IMR-90 (cell line): ENCODE data around the gene KNTC1. TPM values are rescaled to one million over a fixed set of nuclear protein-coding genes. Genes with fewer than 3 reads are reported as not detected.

ENCODE experiments used
- ATAC-seq: fragments of 200-7000 bp; cut with Tn5 transposase; 2 replicates; pipeline ENCODE4 v1.9.1; 2020; ENCODE audit warnings: low read depth, mild to moderate bottlenecking, moderate library complexity
- BruUV-seq: library from RNA; stranded (reverse); fragments of 400-500 nt; replicated peaks from 2 replicates; lab custom pipeline; 2021; lab: Mats Ljungman, UMichigan
- CTCF ChIA-PET: fragments of 300-600 bp; formaldehyde crosslinking; extraction: SDS; loops from one replicate; lab custom pipeline; 2021; ENCODE audit warnings: antibody characterized with exemption; lab: Yijun Ruan, JAX
- POLR2A ChIA-PET: fragments of 300-600 bp; sonication (Branson Sonifier 250); formaldehyde crosslinking; loops from one replicate; lab custom pipeline; 2022; ENCODE audit warnings: antibody characterized with exemption; ENCODE audit not compliant: unreplicated experiment; lab: Charles Lee
- DNase-seq: peaks from one replicate; pipeline ENCODE4 v3.0.0; 2013
- H2AFZ ChIP-seq: replicated peaks from 2 replicates; pipeline ENCODE3; 2013; ENCODE audit warnings: low read length, mild to moderate bottlenecking; ENCODE audit not compliant: poor library complexity
- H2AK5ac ChIP-seq: 2 replicates; pipeline ENCODE4 v1.6.1; 2013; ENCODE audit warnings: low read depth, low read length, inconsistent platforms
- H2AK9ac ChIP-seq: replicated peaks from 2 replicates; pipeline ENCODE3; 2013; ENCODE audit warnings: mild to moderate bottlenecking, low read depth, low read length, moderate library complexity; ENCODE audit not compliant: poor library complexity
- H2BK120ac ChIP-seq: 2 replicates; pipeline ENCODE4 v1.6.1; 2013; ENCODE audit warnings: low read depth, low read length, inconsistent platforms
- H2BK15ac ChIP-seq: 3 replicates; pipeline ENCODE4 v1.6.1; 2013; ENCODE audit warnings: low read depth, low read length, inconsistent platforms
- H2BK20ac ChIP-seq: 2 replicates; pipeline ENCODE4 v1.6.1; 2013; ENCODE audit warnings: low read depth, mild to moderate bottlenecking, inconsistent platforms, low read length, moderate library complexity
- H2BK5ac ChIP-seq: 2 replicates; pipeline ENCODE4 v1.6.1; 2013; ENCODE audit warnings: mild to moderate bottlenecking, low read depth, low read length, inconsistent platforms; ENCODE audit not compliant: poor library complexity, severe bottlenecking
- H3K14ac ChIP-seq: replicated peaks from 2 replicates; pipeline ENCODE4 v1.6.1; 2013; ENCODE audit warnings: low read depth, low read length, inconsistent platforms
- H3K18ac ChIP-seq: 2 replicates; pipeline ENCODE4 v1.6.1; 2013; ENCODE audit warnings: low read depth, low read length, control low read depth
- H3K23ac ChIP-seq: 2 replicates; pipeline ENCODE4 v1.6.1; 2013; ENCODE audit warnings: low read depth, low read length, inconsistent platforms
- H3K27ac ChIP-seq: 2 replicates; pipeline ENCODE4 v1.5.1; 2013; ENCODE audit warnings: mild to moderate bottlenecking, control low read depth, low read length; ENCODE audit not compliant: insufficient read depth
- H3K27me3 ChIP-seq: 2 replicates; pipeline ENCODE4 v1.6.1; 2013; ENCODE audit warnings: low read length; ENCODE audit not compliant: control insufficient read depth, insufficient read depth
- H3K36me3 ChIP-seq: 2 replicates; pipeline ENCODE4 v1.6.1; 2013; ENCODE audit warnings: low read length, mixed read lengths; ENCODE audit not compliant: control insufficient read depth, insufficient read depth
- H3K4ac ChIP-seq: 2 replicates; pipeline ENCODE4 v1.6.1; 2013; ENCODE audit warnings: low read depth, low read length, inconsistent platforms
- H3K4me1 ChIP-seq: 2 replicates; pipeline ENCODE4 v1.6.1; 2013; ENCODE audit warnings: low read length, mixed read lengths; ENCODE audit not compliant: control insufficient read depth, insufficient read depth
- H3K4me2 ChIP-seq: 2 replicates; pipeline ENCODE4 v1.6.1; 2013; ENCODE audit warnings: low read depth, mild to moderate bottlenecking, control low read depth, low read length, moderate library complexity
- H3K4me3 ChIP-seq: 2 replicates; pipeline ENCODE4 v1.5.1; 2013; ENCODE audit warnings: low read depth, mild to moderate bottlenecking, control low read depth, low read length, moderate library complexity; ENCODE audit not compliant: insufficient read depth
- H3K56ac ChIP-seq: 2 replicates; pipeline ENCODE4 v1.6.1; 2013; ENCODE audit warnings: low read length, inconsistent platforms; ENCODE audit not compliant: insufficient read depth; ENCODE audit errors: extremely low read depth
- H3K79me1 ChIP-seq, 2 experiments: 2 replicates each; pipeline ENCODE4 v1.6.1; 2013; ENCODE audit warnings: low read length in 2 of 2, inconsistent platforms in 1 of 2, low read depth in 1 of 2
- H3K9ac ChIP-seq: 2 replicates; pipeline ENCODE4 v1.6.1; 2013; ENCODE audit warnings: low read depth, low read length, control low read depth
- H3K9me1 ChIP-seq: 2 replicates; pipeline ENCODE4 v1.6.1; 2013; ENCODE audit warnings: low read length, inconsistent platforms; ENCODE audit not compliant: insufficient read depth
- H3K9me3 ChIP-seq: 2 replicates; pipeline ENCODE4 v1.6.1; 2013; ENCODE audit warnings: low read length; ENCODE audit not compliant: control insufficient read depth, insufficient read depth
- H4K20me1 ChIP-seq: 2 replicates; pipeline ENCODE4 v1.6.1; 2013; ENCODE audit warnings: low read length, inconsistent platforms; ENCODE audit not compliant: insufficient read depth
- H4K5ac ChIP-seq: 2 replicates; pipeline ENCODE4 v1.6.1; 2013; ENCODE audit warnings: mild to moderate bottlenecking, low read depth, low read length, control low read depth
- H4K8ac ChIP-seq, 2 experiments: 2 replicates each; pipeline ENCODE4 v1.6.1; 2013; ENCODE audit warnings: low read depth in 2 of 2, low read length in 2 of 2, control low read depth in 1 of 2, inconsistent platforms in 1 of 2
- H4K91ac ChIP-seq: 2 replicates; pipeline ENCODE4 v1.6.1; 2013; ENCODE audit warnings: low read depth, low read length, inconsistent platforms; ENCODE audit not compliant: insufficient read depth
- BHLHE40 ChIP-seq: fragments of 150-350 bp; IDR thresholded peaks from 2 replicates; pipeline ENCODE4 v1.6.1; 2016; ENCODE audit warnings: mild to moderate bottlenecking, low read depth, low read length
- CEBPB ChIP-seq: IDR thresholded peaks from 2 replicates; pipeline ENCODE4 v1.6.1; 2012; ENCODE audit warnings: low read depth, low read length, improper control_type of control experiment
- CHD1 ChIP-seq: IDR thresholded peaks from 2 replicates; pipeline ENCODE4 v1.6.1; 2012; ENCODE audit warnings: low read depth, low read length, improper control_type of control experiment
- CTCF ChIP-seq: conservative IDR thresholded peaks from 2 replicates; pipeline ENCODE4 v1.5.1; 2012; ENCODE audit warnings: mild to moderate bottlenecking, low read depth, low read length, improper control_type of control experiment
- FOS ChIP-seq: fragments of 150-350 bp; IDR thresholded peaks from 2 replicates; pipeline ENCODE4 v1.6.1; 2016; ENCODE audit warnings: low read depth, low read length
- MAFK ChIP-seq: IDR thresholded peaks from 2 replicates; pipeline ENCODE4 v1.6.1; 2012; ENCODE audit warnings: low read depth, low read length, improper control_type of control experiment
- MAZ ChIP-seq: IDR thresholded peaks from 2 replicates; pipeline ENCODE4 v1.6.1; 2012; ENCODE audit warnings: low read depth, mild to moderate bottlenecking, low read length, improper control_type of control experiment, moderate library complexity, borderline replicate concordance
- MXI1 ChIP-seq: IDR thresholded peaks from 2 replicates; pipeline ENCODE4 v1.6.1; 2012; ENCODE audit warnings: low read depth, mild to moderate bottlenecking, low read length, moderate library complexity, borderline replicate concordance
- NFE2L2 ChIP-seq: fragments of 150-350 bp; IDR thresholded peaks from 2 replicates; pipeline ENCODE4 v1.6.1; 2016; ENCODE audit warnings: low read depth, mild to moderate bottlenecking, low read length
- POLR2A ChIP-seq: IDR thresholded peaks from 2 replicates; pipeline ENCODE4 v1.6.1; 2012; ENCODE audit warnings: mild to moderate bottlenecking, low read depth, low read length
- RAD21 ChIP-seq: IDR thresholded peaks from 2 replicates; pipeline ENCODE4 v1.6.1; 2012; ENCODE audit warnings: low read length, improper control_type of control experiment
- RCOR1 ChIP-seq: IDR thresholded peaks from 2 replicates; pipeline ENCODE4 v1.6.1; 2012; ENCODE audit warnings: mild to moderate bottlenecking, low read length, improper control_type of control experiment; ENCODE audit not compliant: insufficient replicate concordance
- RFX5 ChIP-seq: IDR thresholded peaks from 2 replicates; pipeline ENCODE4 v1.8.0; 2012; ENCODE audit warnings: low read depth, mild to moderate bottlenecking, low read length, moderate library complexity
- SMC3 ChIP-seq: fragments of 150-350 bp; IDR thresholded peaks from 2 replicates; pipeline ENCODE4 v1.6.1; 2016; ENCODE audit warnings: low read depth, mild to moderate bottlenecking, antibody characterized with exemption, low read length, moderate library complexity
- WGBS, 2 experiments: methylation state at CpG; one replicate each; pipeline versions ENCODE4 v1.1.5 to v1.1.7; 2013; ENCODE audit warnings: missing lambda C conversion rate in 2 of 2; ENCODE audit not compliant: insufficient read length in 1 of 2; ENCODE audit errors: extremely low coverage in 2 of 2; 5-methylcytosine and 5-hydroxymethylcytosine counted together
- dilution Hi-C: fragments of 300-500 bp; cut with HindIII; formaldehyde crosslinking; loops from one replicate; pipeline ENCODE4 v1.14.3; 2018; ENCODE audit warnings: low sequenced_read_pairs; ENCODE audit not compliant: unreplicated experiment
- in situ Hi-C: fragments of 300-500 bp; cut with MboI; formaldehyde crosslinking; loops from 3 replicates; pipeline ENCODE4 v1.14.3; 2019; ENCODE audit warnings: low sequenced_read_pairs, inconsistent platforms, mixed read lengths
- intact Hi-C: fragments of 100-400 bp; cut with micrococcal nuclease; formaldehyde crosslinking; loops from 2 replicates; pipeline ENCODE4 v1.10.0; 2022
- polyA plus RNA-seq, 3 experiments: library from polyadenylated mRNA; depleted of rRNA; stranded (reverse); fragments of >200 nt; gene quantifications; 2 replicates each; pipeline ENCODE4 v1.2.3, GENCODE V29; 2012; ENCODE audit warnings: low replicate concordance in 1 of 3
- total RNA-seq: library from RNA; depleted of rRNA; stranded (reverse); fragments of >200 nt; gene quantifications from 2 replicates; pipeline ENCODE4 v1.2.3, GENCODE V29; 2012
- TF ChIP-seq, protein P1 (sequence below): fragments of 150-350 bp; IDR thresholded peaks from 2 replicates; pipeline ENCODE4 v1.6.1; 2017; ENCODE audit warnings: mild to moderate bottlenecking, antibody characterized with exemption, low read length, low read depth
- TF ChIP-seq, protein P2 (sequence below): fragments of 150-350 bp; IDR thresholded peaks from 2 replicates; pipeline ENCODE4 v1.6.1; 2016; ENCODE audit warnings: low read depth, mild to moderate bottlenecking, low read length, moderate library complexity, borderline replicate concordance

Gene KNTC1
- total and polyA plus RNA-seq, 2 of the 4 experiments (the other 2 are of a cell fraction), result 16.6 to 23.7 TPM

GRCh38 chr12:122515275-122515674 lies 11.8 kb upstream of the KNTC1 start:
- no peak overlapping the region for H2BK120ac ChIP-seq
- CTCF ChIA-PET, result no interaction called here

More at GRCh38 chr12:122515275-122515674, 11.8 kb upstream of the KNTC1 start:
- TF ChIP-seq FOS (no peak), CHD1 (no peak), RCOR1 (no peak), POLR2A (no peak), SMC3 (no peak), BHLHE40 (no peak), RFX5 (no peak), NFE2L2 (no peak), MAZ (no peak), CEBPB (no peak), CTCF (no peak), RAD21 (no peak), MAFK (no peak), MXI1 (no peak)
- TF ChIP-seq, protein P1, sequence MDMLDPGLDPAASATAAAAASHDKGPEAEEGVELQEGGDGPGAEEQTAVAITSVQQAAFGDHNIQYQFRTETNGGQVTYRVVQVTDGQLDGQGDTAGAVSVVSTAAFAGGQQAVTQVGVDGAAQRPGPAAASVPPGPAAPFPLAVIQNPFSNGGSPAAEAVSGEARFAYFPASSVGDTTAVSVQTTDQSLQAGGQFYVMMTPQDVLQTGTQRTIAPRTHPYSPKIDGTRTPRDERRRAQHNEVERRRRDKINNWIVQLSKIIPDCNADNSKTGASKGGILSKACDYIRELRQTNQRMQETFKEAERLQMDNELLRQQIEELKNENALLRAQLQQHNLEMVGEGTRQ, result no peak
- TF ChIP-seq, protein P2, sequence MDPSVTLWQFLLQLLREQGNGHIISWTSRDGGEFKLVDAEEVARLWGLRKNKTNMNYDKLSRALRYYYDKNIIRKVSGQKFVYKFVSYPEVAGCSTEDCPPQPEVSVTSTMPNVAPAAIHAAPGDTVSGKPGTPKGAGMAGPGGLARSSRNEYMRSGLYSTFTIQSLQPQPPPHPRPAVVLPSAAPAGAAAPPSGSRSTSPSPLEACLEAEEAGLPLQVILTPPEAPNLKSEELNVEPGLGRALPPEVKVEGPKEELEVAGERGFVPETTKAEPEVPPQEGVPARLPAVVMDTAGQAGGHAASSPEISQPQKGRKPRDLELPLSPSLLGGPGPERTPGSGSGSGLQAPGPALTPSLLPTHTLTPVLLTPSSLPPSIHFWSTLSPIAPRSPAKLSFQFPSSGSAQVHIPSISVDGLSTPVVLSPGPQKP, result no peak
- Histone ChIP-seq H3K27me3 (no peaks in the 10 kb centered on the region), H3K9me3 (0 out of 2 replicates have a peak, but pooled peaks cover 2% of the 10 kb centered on the region), H3K56ac (no peak overlapping the region), H2BK5ac (peak overlapping the region; percentile 12), H2AK9ac (no peak overlapping the region), H4K91ac (no peak overlapping the region), H2BK15ac (no peak overlapping the region), H4K20me1 (peaks cover 75% of the 10 kb centered on the region), H2AFZ (no peak overlapping the region), H3K4me1 (peaks cover 4% of the 10 kb centered on the region; the same call in 1 of the 2 replicates), H3K4ac (no peak overlapping the region), H3K9me1 (peaks cover 3% of the 10 kb centered on the region), H3K79me1 (peaks cover 32 to 54% of the 10 kb centered on the region in 2 experiments), H3K36me3 (peaks cover 63% of the 10 kb centered on the region), H2BK20ac (no peak overlapping the region), H3K27ac (peak overlapping the region; percentile 77), H3K23ac (0 out of 2 replicates have a peak overlapping the region, but pooled peaks have one; percentile 3), H2AK5ac (no peak overlapping the region), H3K9ac (no peak overlapping the region), H3K4me3 (no peak overlapping the region), H3K14ac (no peak overlapping the region), H3K4me2 (no peak overlapping the region), H4K5ac (no peak overlapping the region), H4K8ac (no peak overlapping the region), H3K18ac (no peak overlapping the region)
- in situ Hi-C loops, result no loop called here
- DNase-seq (peak; percentile 30), ATAC-seq (no peak)
- dilution Hi-C loops, result no loop called here
- no TSS peak for BruUV-seq
- intact Hi-C loops, result no loop called here
- POLR2A ChIA-PET, result no interaction called here
- WGBS, 2 experiments, result no CpG with 5 or more reads among the region's 2 CpGs
